NCI-H2196 treated with DMSO at 0.1 percent for 48 hours (cell line): ENCODE measurements around the gene PM20D2.
"Not testable (repeated sequence)": the region's sequence is repeated elsewhere in the genome, so short reads cannot be mapped to it uniquely, and the experiment has no call there.

Experiments used
- DNase-seq: peaks from one replicate; lab custom pipeline; 2025; ENCODE audit not compliant: unreplicated experiment; lab: John Stamatoyannopoulos, UW

Gene PM20D2, protein sequence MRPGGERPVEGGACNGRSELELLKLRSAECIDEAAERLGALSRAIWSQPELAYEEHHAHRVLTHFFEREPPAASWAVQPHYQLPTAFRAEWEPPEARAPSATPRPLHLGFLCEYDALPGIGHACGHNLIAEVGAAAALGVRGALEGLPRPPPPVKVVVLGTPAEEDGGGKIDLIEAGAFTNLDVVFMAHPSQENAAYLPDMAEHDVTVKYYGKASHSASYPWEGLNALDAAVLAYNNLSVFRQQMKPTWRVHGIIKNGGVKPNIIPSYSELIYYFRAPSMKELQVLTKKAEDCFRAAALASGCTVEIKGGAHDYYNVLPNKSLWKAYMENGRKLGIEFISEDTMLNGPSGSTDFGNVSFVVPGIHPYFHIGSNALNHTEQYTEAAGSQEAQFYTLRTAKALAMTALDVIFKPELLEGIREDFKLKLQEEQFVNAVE

DNA sequence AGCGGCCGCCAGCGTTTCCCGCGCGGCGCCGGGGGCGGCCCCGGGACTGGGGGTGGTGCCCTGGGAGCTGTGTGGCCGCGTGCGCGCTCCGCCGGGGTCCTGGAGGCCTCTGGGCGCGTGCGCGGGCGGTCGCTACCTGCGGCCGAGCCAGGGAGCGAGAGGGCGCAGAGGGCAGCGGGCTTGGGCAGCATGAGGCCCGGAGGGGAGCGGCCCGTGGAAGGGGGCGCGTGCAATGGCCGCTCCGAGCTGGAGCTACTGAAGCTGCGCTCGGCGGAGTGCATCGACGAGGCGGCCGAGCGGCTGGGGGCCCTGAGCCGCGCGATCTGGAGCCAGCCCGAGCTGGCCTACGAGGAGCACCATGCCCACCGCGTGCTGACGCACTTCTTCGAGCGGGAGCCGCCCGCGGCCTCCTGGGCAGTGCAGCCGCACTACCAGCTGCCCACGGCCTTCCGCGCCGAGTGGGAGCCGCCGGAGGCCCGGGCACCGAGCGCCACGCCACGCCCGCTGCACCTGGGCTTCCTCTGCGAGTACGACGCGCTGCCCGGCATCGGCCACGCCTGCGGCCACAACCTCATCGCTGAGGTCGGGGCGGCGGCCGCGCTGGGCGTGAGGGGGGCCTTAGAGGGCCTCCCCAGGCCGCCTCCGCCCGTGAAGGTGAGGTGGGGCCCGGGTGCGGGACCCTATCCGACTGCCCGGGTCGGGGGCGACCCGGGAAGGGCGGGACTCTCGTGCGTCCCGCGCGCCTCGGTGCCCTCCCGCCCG, at the start of gene PM20D2:
PM20D2 (plus strand) TSS at position 100 of the 762 bp plus-strand sequence; CDS start at position 190, 90 bp downstream.
- peak; percentile 45 for DNase-seq

DNA sequence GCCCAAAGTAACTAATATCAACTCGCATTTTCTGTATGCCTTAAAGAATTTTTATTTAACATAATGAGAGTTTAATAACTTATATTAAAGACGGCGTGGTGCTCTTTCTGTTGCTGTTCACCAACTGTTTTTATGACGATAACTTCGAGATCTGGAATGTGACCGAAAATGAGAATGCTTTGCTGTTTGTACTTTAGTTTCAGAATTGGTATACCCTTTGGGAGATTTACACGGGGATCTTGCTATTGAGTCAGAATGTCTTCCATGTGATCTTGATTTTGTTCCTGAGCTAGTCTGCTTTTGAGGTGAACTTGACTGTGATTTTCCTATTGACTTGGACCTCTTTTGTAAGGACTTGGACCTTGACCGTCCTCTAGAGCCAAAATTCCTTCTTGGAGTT, 47.4 kb upstream of the PM20D2 start:
- DNase-seq, result no peak

DNA sequence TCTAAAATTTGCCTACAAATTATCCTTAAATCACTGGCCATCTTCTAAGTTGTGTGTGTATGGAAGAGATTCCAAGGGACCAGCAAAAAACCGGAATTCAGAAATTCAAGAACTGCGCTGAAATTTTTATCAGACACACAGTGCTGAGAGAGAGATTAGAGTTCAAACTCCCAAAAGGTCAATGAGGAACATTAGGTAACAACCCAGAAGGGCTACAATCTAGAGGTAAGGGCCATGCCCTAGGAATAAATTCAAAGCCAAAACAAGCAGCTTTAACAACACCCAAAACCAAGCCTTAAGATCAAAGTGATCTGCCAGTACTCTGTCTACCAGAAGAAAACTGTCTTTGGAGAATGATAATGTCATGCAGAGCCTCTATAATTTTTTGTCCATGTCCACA, 45.7 kb upstream of the PM20D2 start:
- DNase-seq, result no peak

DNA sequence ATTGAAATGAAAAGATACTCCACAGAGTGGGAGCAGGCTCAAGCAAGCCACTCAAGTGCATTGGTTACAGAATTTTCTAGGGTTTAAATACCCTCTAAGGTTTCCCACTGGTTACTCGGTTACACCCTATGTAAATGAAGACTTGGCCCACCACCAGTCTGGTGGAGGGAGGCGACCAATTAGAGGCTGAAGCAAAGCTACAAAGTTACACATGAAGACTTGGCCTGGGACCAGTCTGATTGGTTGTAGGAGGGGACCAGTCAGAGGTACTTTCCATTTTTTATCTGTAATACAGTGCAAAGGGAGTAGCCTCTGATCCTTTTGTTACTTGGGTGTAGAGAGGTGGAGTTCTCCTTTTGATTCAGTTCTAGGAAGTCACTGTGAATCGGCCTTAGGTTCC, 35.6 kb upstream of the PM20D2 start:
- DNase-seq, result no peak

DNA sequence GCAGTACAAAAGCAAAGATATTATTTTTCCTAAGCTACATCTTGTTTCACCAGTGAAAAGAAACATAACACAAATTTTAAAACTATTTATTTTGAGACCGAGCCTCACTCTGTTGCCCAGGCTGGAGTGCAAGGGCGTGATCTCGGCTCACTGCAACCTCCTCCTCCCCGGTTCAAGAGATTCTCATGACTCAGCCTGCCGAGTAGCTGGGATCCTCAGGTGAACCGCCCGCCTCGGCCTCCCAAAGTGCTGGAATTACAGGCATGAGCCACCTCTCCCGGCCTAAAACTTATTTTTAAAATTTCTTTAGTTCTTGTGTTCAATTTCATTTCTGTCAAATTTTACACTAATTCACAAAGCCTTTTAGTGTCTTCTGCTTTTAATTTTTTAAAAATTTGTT, 33.9 kb upstream of the PM20D2 start:
- no peak for DNase-seq

DNA sequence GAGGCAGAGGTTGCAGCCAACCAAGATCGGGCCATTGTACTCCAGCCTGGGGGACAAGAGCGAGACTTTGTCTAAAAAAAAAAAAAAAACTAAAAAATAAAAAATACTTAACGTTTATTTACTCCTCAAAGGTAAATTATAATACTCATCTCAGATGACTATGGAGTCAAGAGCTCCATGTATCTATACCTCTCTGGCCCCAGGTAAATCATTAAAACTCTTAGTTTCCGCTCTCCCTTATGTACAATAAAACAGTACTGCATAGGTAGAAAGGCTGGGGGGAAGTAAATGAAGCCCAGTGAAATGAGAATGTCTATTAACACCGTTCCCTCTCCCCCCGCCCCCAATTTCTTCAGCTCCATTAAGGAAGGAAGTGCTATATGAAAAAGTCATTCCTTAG, 29.2 kb upstream of the PM20D2 start:
- DNase-seq, result no peak

DNA sequence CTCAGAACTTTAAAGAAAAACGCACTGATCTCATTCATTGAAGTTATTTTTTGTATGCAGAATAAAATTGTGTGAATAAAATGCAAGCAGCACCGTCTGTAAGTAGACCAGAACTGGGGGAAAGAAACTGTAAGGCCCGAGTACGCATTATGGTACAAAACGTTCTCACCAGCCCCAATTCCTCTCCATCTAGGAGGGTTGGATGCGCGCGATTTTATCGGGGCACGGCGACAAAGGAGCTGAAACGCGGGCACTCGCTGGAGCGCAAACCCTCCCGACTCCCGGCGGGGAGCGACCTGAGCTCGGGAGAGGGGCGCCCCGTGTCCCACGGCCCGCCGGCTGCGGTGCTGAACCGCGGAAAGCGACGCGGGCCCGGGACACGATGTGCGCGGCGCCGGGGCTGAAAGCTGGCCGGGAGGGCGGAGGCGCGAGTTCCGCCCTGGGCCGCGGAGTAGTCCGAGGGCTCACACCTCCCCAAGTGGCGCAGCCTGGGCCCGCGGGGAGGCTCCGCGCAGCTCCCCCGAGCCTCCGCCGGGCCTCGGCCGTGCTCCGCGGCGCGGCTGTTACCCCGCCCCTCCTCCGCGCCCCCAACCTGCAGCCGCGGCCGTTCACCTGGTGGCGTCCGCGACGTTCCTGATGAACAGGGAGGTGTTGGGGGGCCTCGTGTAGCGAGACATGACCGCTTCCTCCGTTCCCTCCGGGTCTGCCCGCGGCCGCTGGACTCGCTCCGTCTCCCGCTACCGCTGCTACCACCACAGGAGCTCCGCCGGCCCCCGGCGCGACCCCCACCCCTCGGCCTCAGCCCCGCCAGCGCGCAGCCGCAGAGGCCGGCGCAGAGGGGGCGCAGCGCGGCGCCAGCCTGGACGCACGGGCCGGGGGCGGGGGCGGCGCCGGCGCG, 28.4 kb upstream of the PM20D2 start, which contains the start of gene SRSF12:
SRSF12 (minus strand) TSS at position 861 of the 898 bp plus-strand sequence; CDS start at position 677, 184 bp downstream.
- no peak for DNase-seq

DNA sequence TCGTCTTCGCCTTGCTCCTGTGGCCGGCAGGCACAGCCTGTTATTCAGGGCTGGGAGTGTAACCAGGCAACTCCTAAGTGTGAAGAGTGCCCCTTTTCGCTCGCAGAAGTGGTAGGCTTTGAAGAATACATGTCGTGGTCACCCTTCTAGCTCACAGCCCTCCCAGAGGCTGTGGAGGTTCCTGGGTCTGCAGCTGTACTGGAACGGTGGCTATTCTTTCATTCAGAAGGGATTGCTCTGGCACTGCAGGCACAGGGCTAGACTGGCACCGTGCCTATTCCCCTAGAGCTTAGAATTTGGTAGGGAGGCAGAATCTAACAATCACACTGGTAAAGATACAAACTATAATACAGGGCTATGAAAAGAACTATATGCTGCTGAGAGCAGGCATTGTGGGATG, 26.9 kb upstream of the PM20D2 start:
- no peak for DNase-seq

DNA sequence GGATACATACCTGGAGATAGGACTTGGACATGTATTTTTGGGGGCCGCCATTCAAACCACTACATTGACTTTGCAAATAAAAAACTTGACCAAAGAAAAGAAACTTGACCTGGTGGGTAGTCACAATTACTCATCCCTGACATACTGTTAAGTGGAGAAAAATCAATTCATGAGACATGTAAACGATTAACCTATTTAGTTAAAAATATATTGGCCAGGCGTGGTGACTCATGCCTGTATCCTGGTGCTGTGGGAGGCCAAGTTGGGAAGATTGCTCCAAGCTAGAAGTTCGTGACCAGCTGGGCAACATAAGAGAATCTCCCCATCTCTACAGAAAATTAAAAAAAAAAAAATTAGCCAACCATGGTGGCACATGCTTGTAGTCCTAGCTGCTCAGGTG, 25.5 kb upstream of the PM20D2 start:
- DNase-seq, result no peak

DNA sequence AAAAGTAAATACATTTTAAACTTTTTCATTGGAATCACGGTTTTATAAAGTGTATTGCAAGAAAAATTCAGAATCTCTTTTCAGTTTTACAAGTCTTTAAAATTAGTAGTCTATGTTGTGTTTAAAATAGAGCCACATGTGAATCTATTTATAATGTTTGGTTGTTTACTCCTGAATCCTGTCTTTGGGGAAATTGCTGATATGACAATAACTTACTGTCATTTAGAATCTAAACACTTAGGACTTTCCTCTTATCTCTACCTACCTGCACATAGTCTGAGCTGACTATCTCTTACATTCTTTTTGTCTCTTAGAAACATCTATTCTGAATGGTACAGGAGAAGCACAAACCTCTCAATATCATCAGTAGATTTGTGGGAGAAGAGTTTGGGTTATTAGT, 23.9 kb upstream of the PM20D2 start:
- no peak for DNase-seq

DNA sequence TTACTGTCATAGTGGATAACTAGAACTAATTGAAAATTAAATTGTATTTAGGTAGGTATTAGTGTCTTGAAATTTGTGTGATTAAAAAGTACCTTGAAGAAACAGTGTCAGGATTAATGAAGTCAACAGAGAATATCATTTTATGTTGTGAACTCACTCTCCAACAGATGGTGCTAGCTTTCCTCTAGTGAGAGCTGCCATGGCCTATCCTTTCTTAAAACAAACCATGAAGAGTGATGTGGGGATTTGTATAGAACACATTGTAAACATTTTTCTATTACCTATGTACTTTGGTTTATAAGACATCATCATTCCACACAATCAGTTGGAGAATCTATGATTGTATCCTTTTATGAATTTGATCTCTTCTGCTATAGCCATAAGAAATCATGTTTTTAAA, 23.2 kb upstream of the PM20D2 start:
- peak; percentile 36 for DNase-seq

DNA sequence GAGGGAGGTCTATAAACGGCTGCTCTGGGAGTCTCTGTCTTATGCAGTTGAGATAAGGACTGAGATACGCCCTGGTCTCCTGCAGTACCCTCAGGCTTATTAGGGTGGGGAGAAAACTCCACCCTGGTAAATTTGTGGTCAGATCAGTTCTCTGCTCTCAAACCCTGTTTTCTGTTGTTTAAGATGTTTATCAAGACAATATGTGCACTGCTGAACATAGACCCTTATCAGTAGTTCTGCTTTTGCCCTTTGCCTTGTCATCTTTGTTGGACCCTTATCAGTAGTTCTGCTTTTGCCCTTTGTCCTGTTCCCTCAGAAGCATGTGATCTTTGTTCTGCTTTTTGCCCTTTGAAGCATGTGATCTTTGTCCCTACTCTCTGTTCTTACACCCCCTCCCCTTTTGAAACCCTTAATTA, 17.6 kb upstream of the PM20D2 start:
- not testable (repeated sequence) for DNase-seq

DNA sequence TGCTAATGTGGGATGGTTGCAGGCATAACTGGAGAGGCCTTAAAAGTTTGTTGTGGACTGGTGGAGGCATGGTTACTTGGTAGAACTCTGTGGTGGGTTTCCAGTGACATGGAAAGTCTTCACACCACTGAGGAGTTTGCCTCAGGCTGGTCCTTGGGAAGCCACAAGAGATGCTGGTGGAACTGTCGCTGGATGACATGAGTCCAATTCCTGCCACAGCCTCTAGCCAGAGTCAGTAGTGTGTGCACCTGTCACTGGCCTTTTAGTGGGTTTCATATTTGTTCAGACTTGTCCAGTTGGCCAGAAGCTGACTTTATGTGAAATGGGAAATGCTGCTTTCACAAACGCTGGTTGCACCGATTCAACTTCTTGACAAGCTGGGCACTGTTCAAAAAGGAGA, 14.3 kb upstream of the PM20D2 start:
- DNase-seq, result no peak

DNA sequence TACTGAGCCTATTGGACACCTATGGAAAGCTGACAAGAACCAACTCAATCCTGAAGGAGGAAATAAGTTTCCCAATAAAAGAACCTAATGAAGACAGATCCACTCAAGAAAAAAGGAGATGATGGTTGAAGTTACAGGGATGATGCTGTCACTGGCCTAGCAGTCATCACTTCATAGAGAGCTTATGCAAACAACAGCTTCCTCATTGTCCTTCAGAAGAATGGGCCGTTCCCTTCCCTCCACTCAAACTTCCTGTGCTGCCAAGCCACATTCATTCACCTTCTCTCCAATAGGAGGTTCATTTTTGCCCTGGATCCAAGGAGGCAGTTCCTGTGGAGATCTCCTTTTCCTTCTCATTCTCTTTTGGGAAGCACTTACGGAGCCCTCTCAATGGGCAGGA, 13.8 kb upstream of the PM20D2 start:
- no peak for DNase-seq

DNA sequence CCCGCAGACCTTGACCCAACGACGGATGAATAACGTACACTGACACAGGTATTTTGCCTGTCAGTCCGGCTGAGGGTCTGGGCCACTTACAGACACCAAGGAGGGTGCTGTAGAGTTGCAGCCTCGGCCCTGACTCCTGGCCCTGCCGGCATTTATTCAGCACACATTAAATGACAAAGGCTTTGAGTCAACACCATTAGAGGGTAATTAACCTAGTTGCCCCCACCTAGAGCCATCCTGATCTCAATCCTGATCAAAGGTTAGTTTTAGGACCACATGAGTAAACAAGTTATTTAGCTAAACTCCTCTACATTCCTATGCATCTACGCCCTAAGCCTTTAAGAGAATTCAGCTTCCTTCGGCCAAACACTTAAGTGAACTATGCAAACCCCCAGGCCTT, 11.9 kb upstream of the PM20D2 start:
- DNase-seq, result no peak

DNA sequence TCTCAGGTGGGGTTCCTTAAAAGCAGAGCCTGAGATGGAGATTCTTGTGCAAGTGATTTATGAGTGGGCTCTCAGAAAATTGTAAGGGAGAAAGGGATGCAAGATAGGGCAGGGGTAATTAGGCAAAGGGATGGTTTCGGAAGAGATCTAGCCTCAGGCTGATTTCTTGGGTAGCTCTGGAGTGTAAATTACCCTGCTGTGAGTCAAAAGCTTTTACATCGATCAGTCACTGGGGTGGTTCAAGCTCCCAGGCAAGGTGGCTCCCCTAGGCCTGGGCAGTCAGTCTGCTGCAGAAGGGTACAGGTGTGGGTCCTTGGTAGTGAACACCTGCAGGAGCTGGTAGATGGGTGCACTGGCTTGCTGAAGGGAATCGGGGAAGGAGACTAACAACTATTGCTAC, 11.1 kb upstream of the PM20D2 start:
- DNase-seq, result no peak

DNA sequence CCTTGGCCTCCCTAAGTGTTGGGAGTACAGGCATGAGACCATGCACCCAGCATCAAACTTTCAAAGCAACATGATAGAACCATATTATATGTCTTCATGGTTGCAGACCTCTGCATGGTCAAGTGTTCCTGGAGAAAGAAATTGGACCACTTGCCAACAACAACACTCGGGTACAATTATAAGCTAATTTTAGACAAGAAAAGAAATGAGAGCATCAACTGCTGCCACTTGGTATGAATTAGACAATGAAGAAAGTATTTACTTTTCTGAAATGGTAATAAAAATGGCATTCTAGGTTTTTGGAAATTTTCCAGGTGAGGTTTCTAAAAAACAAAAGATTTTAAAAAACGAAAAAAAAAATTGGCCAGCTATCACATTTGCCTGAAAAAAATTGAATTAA, 7.7 kb upstream of the PM20D2 start:
- no peak for DNase-seq

DNA sequence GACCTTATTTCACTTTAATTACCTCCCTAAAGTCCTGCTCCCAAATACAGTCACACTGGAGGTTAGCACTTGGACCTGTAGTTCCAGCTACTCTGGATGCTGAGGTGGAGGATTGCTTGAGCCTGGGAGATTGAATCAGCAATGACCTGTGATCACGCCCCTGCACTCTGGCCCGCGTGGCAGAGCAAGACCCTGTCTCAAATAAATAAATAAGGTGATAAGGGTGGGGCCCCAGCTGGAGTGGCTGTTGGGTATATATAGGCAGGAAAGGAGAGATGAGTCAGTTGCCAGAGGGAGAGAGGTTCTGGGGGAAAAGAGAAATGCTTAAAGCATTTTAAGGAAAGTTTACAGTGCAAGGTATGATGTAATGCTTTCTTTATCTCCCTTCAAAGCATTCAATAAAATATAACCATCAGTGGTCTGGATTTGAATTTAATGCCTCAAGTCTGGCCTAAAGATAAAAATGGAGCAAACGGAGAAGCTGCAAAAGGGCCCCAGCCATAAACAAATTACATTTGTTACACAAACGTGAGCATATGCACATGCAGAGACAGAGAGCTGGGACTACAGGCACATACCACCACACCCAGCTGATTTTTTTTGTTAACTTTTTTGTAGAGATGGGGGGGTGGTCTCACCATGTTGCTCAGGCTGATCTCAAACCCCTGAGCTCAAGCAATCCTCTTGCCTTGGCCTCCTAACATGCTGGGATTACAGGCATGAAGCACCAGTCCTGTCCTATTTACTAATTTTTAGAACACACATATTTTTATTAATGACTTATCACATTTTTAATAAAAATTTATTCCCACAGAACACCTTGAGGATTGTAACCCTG, 6.1 kb upstream of the PM20D2 start:
- DNase-seq, result no peak

DNA sequence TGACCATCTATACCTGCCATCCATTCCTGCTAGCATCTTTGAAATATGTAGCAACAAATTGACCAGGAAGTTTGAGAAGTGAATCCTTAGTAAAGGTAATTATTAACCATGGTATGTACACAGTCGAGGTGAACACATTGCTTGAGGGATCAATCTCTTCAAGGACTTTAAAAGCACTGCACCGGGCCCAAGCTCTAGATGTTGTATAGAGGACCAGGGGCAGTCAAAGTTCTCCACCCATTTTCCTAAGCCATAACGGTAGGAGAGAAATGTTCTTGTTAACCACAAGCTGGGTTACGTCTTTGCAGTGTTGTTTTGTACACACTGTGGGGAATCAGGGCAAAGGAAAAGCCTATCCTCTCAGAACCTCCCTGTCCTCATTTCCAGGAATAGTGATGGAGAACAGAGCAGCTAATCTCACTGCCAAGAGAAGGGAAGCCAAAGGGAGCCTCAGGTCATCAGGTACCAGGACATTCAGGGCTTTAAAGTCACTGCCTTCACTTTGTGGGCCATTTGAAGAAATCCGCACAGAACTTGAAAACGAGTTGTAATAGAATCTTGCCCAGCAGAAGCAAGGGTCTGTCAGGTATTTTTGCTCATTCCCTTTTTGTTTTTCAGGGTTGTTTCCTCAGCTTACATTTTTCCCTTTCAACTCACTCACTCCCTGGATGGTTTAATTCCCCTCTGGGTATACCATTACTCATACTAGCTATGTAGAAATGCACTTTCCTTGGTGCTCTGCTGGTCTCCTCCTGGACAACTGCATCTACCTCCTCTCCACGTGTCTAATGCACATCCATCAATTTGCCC, 5.3 kb upstream of the PM20D2 start:
- DNase-seq, result no peak
